ENCODE results near the gene PLA2G4C. TPM values are rescaled to one million over a fixed set of nuclear protein-coding genes. Genes with fewer than 3 reads are reported as not detected.
A peak's percentile ranks its signal among the peaks of the same experiment; 100 is the strongest.

The PLA2G4C gene
- total RNA-seq, 2 experiments from 2014 or later, result 1.9 TPM

DNA sequence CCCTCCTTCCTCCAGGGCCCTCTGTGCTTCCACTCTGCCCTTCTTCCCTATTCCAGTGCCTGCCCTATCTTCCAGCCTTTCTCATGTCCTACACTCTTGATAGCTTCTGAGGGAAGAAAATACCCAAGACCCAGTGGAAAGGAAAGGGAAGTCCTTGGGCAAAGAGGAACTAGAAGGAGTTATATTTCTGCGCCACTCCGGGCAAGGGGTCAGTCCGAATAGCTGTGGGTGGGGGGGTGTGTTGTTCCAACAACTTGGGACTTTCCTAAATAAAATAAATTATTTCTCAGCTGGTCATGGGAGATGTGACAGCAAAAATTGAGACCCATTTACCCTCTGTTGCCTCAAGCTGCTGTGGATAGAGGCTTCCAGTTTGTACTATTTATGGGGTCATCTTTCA lies 89.9 kb downstream of the PLA2G4C start:
- no peak overlapping the region for H3K4me3 Mint-ChIP-seq
- POLR2A ChIA-PET, result no interaction called here
- no peaks in the 10 kb centered on the region for H3K36me3 Mint-ChIP-seq (ENCODE audit: low read depth)
- TF ChIP-seq, protein P1, sequence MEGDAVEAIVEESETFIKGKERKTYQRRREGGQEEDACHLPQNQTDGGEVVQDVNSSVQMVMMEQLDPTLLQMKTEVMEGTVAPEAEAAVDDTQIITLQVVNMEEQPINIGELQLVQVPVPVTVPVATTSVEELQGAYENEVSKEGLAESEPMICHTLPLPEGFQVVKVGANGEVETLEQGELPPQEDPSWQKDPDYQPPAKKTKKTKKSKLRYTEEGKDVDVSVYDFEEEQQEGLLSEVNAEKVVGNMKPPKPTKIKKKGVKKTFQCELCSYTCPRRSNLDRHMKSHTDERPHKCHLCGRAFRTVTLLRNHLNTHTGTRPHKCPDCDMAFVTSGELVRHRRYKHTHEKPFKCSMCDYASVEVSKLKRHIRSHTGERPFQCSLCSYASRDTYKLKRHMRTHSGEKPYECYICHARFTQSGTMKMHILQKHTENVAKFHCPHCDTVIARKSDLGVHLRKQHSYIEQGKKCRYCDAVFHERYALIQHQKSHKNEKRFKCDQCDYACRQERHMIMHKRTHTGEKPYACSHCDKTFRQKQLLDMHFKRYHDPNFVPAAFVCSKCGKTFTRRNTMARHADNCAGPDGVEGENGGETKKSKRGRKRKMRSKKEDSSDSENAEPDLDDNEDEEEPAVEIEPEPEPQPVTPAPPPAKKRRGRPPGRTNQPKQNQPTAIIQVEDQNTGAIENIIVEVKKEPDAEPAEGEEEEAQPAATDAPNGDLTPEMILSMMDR (IDR thresholded peaks at IDR 0.05), result no peak
- DNase-seq, result no peak
- H3K9me3 Mint-ChIP-seq, result no peaks in the 10 kb centered on the region
- intact Hi-C loops (cut with DNase I, micrococcal nuclease), result no loop called here
- CTCF ChIA-PET, result no interaction called here
- H3K4me3 ChIP-seq (ENCODE audit: low read length), result no peak overlapping the region
- no peak for ATAC-seq (ENCODE audit: poor library complexity)
- no peaks in the 10 kb centered on the region for H3K4me1 Mint-ChIP-seq (ENCODE audit: low read depth)
- no peak overlapping the region for H3K27ac ChIP-seq (ENCODE audit: low read depth in 1 of 2, low read length in 2 of 2)
- H3K9me3 ChIP-seq (ENCODE audit: control insufficient read depth in 1 of 2, insufficient read depth in 1 of 2, low read length in 2 of 2), result peaks cover 0 to 5% of the 10 kb centered on the region in 2 experiments
- no peak overlapping the region for H3K27ac Mint-ChIP-seq
- no peaks in the 10 kb centered on the region for H3K4me1 ChIP-seq (ENCODE audit: insufficient read depth, low read length)
- H3K36me3 ChIP-seq (ENCODE audit: insufficient read depth, low read length), result no peaks in the 10 kb centered on the region
- H3K27me3 Mint-ChIP-seq, result peaks cover 73% of the 10 kb centered on the region
- H3K27me3 ChIP-seq (ENCODE audit: control insufficient read depth in 1 of 2, insufficient read depth in 2 of 2, low read length in 2 of 2), result peaks cover 14% of the 10 kb centered on the region in 2 experiments

DNA sequence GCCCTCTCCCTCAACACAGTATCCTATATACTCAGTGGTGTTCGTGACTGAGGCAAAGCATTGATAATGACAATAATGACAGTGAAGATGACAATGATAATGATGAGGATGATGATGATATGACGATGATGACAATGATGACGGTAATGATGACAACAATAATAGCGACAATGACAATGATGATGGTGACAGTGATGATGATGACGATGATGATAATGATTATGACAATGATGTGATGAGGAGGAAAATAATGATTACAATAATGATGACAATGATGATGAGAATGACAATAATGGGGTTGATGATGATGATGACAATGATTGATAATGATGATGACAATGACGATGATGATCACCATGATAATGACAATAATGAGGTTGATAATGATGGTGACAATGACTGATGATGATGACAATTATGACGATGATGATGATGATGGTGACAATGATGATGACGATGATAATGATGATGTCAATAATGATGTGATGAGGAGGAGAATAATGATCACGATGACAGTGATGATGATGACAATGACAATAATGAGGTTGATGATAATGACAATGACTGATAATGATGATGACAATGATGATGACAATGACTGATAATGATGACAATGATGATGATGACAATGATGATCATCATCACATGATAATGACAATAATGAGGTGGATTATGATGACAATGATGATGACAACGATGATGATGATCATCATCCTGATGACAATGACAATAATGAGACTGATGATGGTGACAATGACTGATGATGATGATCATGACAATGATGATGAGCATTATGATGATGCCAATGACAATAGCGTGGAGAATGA lies 99.5 kb downstream of the PLA2G4C start:
- Mint-ChIP-seq H3K4me3 (no peak overlapping the region), H3K4me1 (ENCODE audit: low read depth) (no peaks in the 10 kb centered on the region), H3K9me3 (peaks cover 2% of the 10 kb centered on the region), H3K27me3 (peaks cover 33% of the 10 kb centered on the region), H3K36me3 (ENCODE audit: low read depth) (no peaks in the 10 kb centered on the region), H3K27ac (no peak overlapping the region)
- Histone ChIP-seq H3K27ac (ENCODE audit: low read depth in 1 of 2, low read length in 2 of 2) (no peak overlapping the region), H3K27me3 (ENCODE audit: control insufficient read depth in 1 of 2, insufficient read depth in 2 of 2, low read length in 2 of 2) (peaks cover 6 to 7% of the 10 kb centered on the region in 2 experiments), H3K9me3 (ENCODE audit: control insufficient read depth in 1 of 2, insufficient read depth in 1 of 2, low read length in 2 of 2) (peaks cover 0 to 4% of the 10 kb centered on the region in 2 experiments), H3K4me1 (ENCODE audit: insufficient read depth, low read length) (no peaks in the 10 kb centered on the region), H3K4me3 (ENCODE audit: low read length) (no peak overlapping the region), H3K36me3 (ENCODE audit: insufficient read depth, low read length) (no peaks in the 10 kb centered on the region)
- intact Hi-C loops (cut with DNase I, micrococcal nuclease), result no loop called here
- POLR2A ChIA-PET, result no interaction called here
- ATAC-seq (ENCODE audit: poor library complexity) (no peak), DNase-seq (no peak)
- TF ChIP-seq, protein P1 (IDR thresholded peaks at IDR 0.05), result no peak
- CTCF ChIA-PET, result no interaction called here

DNA sequence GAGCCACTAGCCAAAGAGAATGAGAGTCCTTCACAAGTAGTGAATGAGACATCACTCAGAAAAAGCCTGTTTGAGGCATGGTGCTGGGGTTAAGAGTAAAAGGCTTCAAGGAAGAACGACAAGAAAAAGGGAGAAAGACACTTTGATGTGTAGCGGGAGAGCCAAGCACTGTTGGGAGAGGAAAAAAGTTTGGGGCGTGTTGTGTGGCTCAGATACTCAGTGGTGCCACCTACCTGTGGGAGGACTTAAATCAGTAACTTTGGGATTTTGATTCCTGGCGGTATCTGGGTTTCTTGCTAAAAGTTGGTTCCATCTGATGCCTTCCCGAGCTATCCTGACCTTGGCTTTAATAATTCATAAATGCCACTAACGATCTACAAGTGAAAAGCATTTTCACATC lies 103.9 kb downstream of the PLA2G4C start:
- ATAC-seq (ENCODE audit: poor library complexity) (no peak), DNase-seq (peak in 1 of 14 experiments; percentile 3)
- H3K9me3 ChIP-seq (ENCODE audit: control insufficient read depth in 1 of 2, insufficient read depth in 1 of 2, low read length in 2 of 2), result no peaks in the 10 kb centered on the region
- ChIA-PET CTCF (no interaction called here), POLR2A (no interaction called here)
- H3K36me3 Mint-ChIP-seq (ENCODE audit: low read depth), result no peaks in the 10 kb centered on the region
- H3K27me3 ChIP-seq (ENCODE audit: control insufficient read depth in 1 of 2, insufficient read depth in 2 of 2, low read length in 2 of 2), result peaks cover 6 to 9% of the 10 kb centered on the region in 2 experiments
- no peak overlapping the region for H3K27ac Mint-ChIP-seq
- H3K27me3 Mint-ChIP-seq, result peaks cover 50% of the 10 kb centered on the region
- H3K4me3 Mint-ChIP-seq, result no peak overlapping the region
- no peaks in the 10 kb centered on the region for H3K4me1 ChIP-seq (ENCODE audit: insufficient read depth, low read length)
- no peaks in the 10 kb centered on the region for H3K36me3 ChIP-seq (ENCODE audit: insufficient read depth, low read length)
- TF ChIP-seq, protein P1 (IDR thresholded peaks at IDR 0.05), result peak; percentile 14
- H3K9me3 Mint-ChIP-seq, result peaks cover 2% of the 10 kb centered on the region
- H3K27ac ChIP-seq (ENCODE audit: low read depth in 1 of 2, low read length in 2 of 2), result no peak overlapping the region
- intact Hi-C loops (cut with DNase I, micrococcal nuclease), result no loop called here
- H3K4me1 Mint-ChIP-seq (ENCODE audit: low read depth), result no peaks in the 10 kb centered on the region
- no peak overlapping the region for H3K4me3 ChIP-seq (ENCODE audit: low read length)
